GM10266 (cell line): ENCODE results near the gene SLC38A11.

Source experiments
- DNase-seq: peaks from one replicate; pipeline ENCODE4 v3.0.0; 2012; ENCODE audit errors: extremely low spot score
- TF ChIP-seq, protein P1 (sequence below): IDR thresholded peaks from 2 replicates; pipeline ENCODE4 v1.5.1; 2012; ENCODE audit warnings: mild to moderate bottlenecking, low read depth; ENCODE audit not compliant: control insufficient read depth, insufficient read depth; ENCODE audit errors: missing control alignments

Gene SLC38A11

DNA sequence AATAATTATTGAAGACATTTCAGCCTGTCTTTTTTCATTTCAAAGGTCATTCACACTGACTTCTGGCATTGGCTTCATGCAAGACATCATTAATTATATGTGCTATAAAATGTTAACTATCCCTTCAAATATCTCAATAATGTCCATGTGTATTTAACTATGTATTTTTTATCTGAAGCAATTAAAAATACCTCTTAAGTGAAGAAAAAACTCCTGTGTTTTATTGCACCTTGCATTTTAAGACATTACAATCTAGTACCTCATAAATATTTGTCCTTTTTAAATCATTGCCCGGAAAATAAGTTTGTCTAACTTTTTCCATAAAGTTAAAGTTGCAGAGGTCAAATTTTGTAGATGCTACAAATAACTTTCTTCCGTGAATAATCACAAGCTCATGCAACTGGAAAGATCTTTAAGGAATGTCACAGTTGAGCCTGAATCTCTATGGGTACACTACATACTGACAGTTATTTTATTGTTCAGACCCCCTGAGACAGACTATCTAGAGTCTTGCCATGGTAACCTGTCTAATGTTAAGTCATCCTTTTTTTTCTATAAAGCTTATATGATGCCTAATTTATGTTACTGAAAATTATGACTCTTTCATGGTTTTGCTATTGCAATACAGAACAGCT lies 75.3 kb downstream of the SLC38A11 start:
- DNase-seq, result no peak
- TF ChIP-seq, protein P1, sequence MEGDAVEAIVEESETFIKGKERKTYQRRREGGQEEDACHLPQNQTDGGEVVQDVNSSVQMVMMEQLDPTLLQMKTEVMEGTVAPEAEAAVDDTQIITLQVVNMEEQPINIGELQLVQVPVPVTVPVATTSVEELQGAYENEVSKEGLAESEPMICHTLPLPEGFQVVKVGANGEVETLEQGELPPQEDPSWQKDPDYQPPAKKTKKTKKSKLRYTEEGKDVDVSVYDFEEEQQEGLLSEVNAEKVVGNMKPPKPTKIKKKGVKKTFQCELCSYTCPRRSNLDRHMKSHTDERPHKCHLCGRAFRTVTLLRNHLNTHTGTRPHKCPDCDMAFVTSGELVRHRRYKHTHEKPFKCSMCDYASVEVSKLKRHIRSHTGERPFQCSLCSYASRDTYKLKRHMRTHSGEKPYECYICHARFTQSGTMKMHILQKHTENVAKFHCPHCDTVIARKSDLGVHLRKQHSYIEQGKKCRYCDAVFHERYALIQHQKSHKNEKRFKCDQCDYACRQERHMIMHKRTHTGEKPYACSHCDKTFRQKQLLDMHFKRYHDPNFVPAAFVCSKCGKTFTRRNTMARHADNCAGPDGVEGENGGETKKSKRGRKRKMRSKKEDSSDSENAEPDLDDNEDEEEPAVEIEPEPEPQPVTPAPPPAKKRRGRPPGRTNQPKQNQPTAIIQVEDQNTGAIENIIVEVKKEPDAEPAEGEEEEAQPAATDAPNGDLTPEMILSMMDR, result no peak

DNA sequence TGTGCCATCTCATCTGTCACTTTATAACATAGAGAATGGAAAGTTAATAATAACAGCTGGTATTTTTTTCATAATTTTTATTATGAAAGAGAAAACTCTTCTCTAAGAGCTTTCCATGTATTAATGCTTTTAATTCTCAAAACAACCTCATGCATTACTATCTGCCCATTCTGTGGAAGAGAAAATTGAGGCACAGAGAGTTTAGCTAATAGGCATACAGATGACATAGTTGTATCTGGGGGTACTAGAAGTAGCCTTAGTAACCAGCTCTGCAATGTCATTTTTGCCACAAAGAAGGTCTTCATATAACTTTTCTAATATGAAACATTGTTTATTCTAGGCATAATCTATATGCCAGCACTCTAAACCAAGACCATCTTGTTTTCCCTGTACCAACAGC lies 77.4 kb downstream of the SLC38A11 start:
- TF ChIP-seq, protein P1, result no peak
- DNase-seq, result no peak

GRCh38 chr2:164877169-164877568 lies 78.2 kb downstream of the SLC38A11 start:
- DNase-seq, result no peak

GRCh38 chr2:164875334-164876205 lies 79.8 kb downstream of the SLC38A11 start:
- DNase-seq, result no peak
- TF ChIP-seq, protein P1, result no peak

More at GRCh38 chr2:164877169-164877568, 78.2 kb downstream of the SLC38A11 start:
- TF ChIP-seq, protein P1, result no peak

GRCh38 chr2:164873210-164873908 lies 82.0 kb downstream of the SLC38A11 start:
- no peak for DNase-seq
- TF ChIP-seq, protein P1, result no peak

DNA sequence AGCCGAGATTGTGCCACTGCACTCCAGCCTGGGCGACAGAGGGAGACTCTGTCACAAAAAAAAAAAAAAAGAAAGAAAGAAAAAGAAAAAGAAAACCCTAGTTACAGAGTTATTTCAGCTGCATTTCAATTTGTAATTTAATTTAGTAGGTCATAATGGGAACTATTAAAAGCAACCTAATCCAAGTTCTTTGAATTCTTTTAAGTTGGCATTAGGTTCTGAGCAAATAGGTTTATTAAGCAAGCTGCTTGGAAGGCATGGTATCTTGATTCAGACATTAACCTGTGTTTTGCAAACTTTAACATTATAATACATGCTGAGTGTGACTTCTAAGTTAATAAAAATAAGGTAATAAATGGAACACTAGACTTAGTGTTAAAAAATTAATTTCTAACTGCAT lies 83.9 kb downstream of the SLC38A11 start:
- TF ChIP-seq, protein P1, result no peak
- DNase-seq, result no peak
